NCI-H2196 (cell line): ENCODE data around the gene ITLN1.

Source experiments
- DNase-seq: peaks from one replicate; lab custom pipeline; 2025; ENCODE audit not compliant: unreplicated experiment; lab: John Stamatoyannopoulos, UW

ITLN1 gene

GRCh38 chr1:160826546-160826945 lies 58.4 kb downstream of the ITLN1 start:
- no peak for DNase-seq
